SU-DHL-6 (cell line): ENCODE data around the gene OR4K15.

ENCODE experiments used
- H2AFZ ChIP-seq: fragments of 200-600 bp; sonication (generic); 2 replicates; pipeline ENCODE4 v1.6.1; 2014; ENCODE audit warnings: low read depth, mild to moderate bottlenecking, moderate library complexity, mixed read lengths, antibody characterized with exemption, low read length; ENCODE audit not compliant: severe bottlenecking
- H3F3A ChIP-seq: fragments of 200-600 bp; shearing (Covaris generic); 2 replicates; pipeline ENCODE4 v1.6.0; 2016; ENCODE audit warnings: antibody characterized with exemption, mild to moderate bottlenecking; ENCODE audit not compliant: insufficient read depth
- H3K27ac ChIP-seq: fragments of 200-600 bp; sonication (generic); 2 replicates; pipeline ENCODE4 v1.5.1; 2016; ENCODE audit warnings: low read depth, mild to moderate bottlenecking, low read length, moderate library complexity, mixed read lengths
- H3K27me3 ChIP-seq: fragments of 200-600 bp; sonication (generic), shearing (Covaris generic); 2 replicates; pipeline ENCODE4 v1.6.0; 2014; ENCODE audit warnings: mild to moderate bottlenecking, low read length
- H3K36me3 ChIP-seq: fragments of 200-600 bp; sonication (generic); 2 replicates; pipeline ENCODE4 v1.6.1; 2014; ENCODE audit warnings: mild to moderate bottlenecking, low read length, mixed read lengths
- H3K4me2 ChIP-seq: fragments of 300-600, 200-600 bp; shearing (Covaris generic), sonication (generic); 2 replicates; pipeline ENCODE4 v1.6.0; 2014; ENCODE audit warnings: low read length, low read depth, mild to moderate bottlenecking; ENCODE audit not compliant: poor library complexity, severe bottlenecking
- H3K4me3 ChIP-seq: fragments of 200-600 bp; sonication (generic); 2 replicates; pipeline ENCODE4 v1.5.1; 2014; ENCODE audit warnings: antibody characterized with exemption, low read length, mild to moderate bottlenecking, mixed read lengths; ENCODE audit not compliant: insufficient read depth, poor library complexity, severe bottlenecking
- H3K79me2 ChIP-seq: fragments of 200-600 bp; sonication (generic); 2 replicates; pipeline ENCODE4 v1.6.1; 2014; ENCODE audit warnings: mild to moderate bottlenecking, low read length, moderate library complexity; ENCODE audit not compliant: insufficient read depth
- H3K9ac ChIP-seq: fragments of 200-600 bp; sonication (generic); 2 replicates; pipeline ENCODE4 v1.7.0; 2014; ENCODE audit warnings: mild to moderate bottlenecking, low read length
- H3K9me2 ChIP-seq: fragments of 200-600 bp; sonication (generic); replicated peaks from 2 replicates; pipeline ENCODE4 v1.6.1; 2014; ENCODE audit warnings: low read length; ENCODE audit not compliant: insufficient read depth
- H3K9me3 ChIP-seq: fragments of 200-600 bp; sonication (generic); 2 replicates; pipeline ENCODE4 v1.6.1; 2014; ENCODE audit warnings: low read length, mixed read lengths; ENCODE audit not compliant: insufficient read depth
- H4K20me1 ChIP-seq: fragments of 200-600 bp; sonication (generic); 2 replicates; pipeline ENCODE4 v1.6.1; 2014; ENCODE audit warnings: low read depth, mild to moderate bottlenecking, antibody characterized with exemption, low read length, moderate library complexity, mixed read lengths
- CTCF ChIP-seq: fragments of 200-600 bp; sonication (generic); IDR thresholded peaks from one replicate; pipeline ENCODE4 v1.5.1; 2017; ENCODE audit warnings: antibody characterized with exemption, mild to moderate bottlenecking, low read length, moderate library complexity; ENCODE audit not compliant: insufficient read depth, poor library complexity, severe bottlenecking
- EZH2phosphoT487 ChIP-seq: fragments of 200-600 bp; sonication (generic), shearing (Covaris generic); conservative IDR thresholded peaks from 2 replicates; pipeline ENCODE4 v1.6.1; 2018; ENCODE audit warnings: mild to moderate bottlenecking, antibody characterized with exemption, low read length, moderate library complexity, mixed read lengths

OR4K15 gene

GRCh38 chr14:19993438-19993837, 18.0 kb downstream of the OR4K15 start:
- no peak overlapping the region for H3K4me2 ChIP-seq
- no peaks in the 10 kb centered on the region for H3F3A ChIP-seq
- no peaks in the 10 kb centered on the region for H3K9me2 ChIP-seq
- no peaks in the 10 kb centered on the region for H3K27me3 ChIP-seq
- no peak overlapping the region for H3K4me3 ChIP-seq
- H3K9ac ChIP-seq, result no peak overlapping the region
- no peak overlapping the region for H2AFZ ChIP-seq
- no peak overlapping the region for H3K27ac ChIP-seq
- no peaks in the 10 kb centered on the region for H4K20me1 ChIP-seq
- TF ChIP-seq CTCF (no peak), EZH2phosphoT487 (no peak)
- H3K36me3 ChIP-seq, result no peaks in the 10 kb centered on the region
- H3K9me3 ChIP-seq, result no peaks in the 10 kb centered on the region
- no peaks in the 10 kb centered on the region for H3K79me2 ChIP-seq

GRCh38 chr14:20001863-20002262, 26.5 kb downstream of the OR4K15 start, which contains the start of gene OR4Q2:
Gene OR4Q2 (plus strand): TSS chr14:20002163.
- no peak within 1 kb of the TSS for H3K4me2 ChIP-seq
- H4K20me1 ChIP-seq, result no peaks in the 10 kb centered on the region
- H3K4me3 ChIP-seq, result no peak within 1 kb of the TSS
- H3K27ac ChIP-seq, result no peak within 1 kb of the TSS
- H3K79me2 ChIP-seq, result no peaks in the 10 kb centered on the region
- no peaks in the 10 kb centered on the region for H3F3A ChIP-seq
- H3K9ac ChIP-seq, result no peak within 1 kb of the TSS
- TF ChIP-seq EZH2phosphoT487 (no peak), CTCF (no peak)
- H2AFZ ChIP-seq, result no peak within 1 kb of the TSS
- H3K27me3 ChIP-seq, result no peaks in the 10 kb centered on the region
- no peaks in the 10 kb centered on the region for H3K9me3 ChIP-seq
- no peaks in the 10 kb centered on the region for H3K9me2 ChIP-seq
- H3K36me3 ChIP-seq, result no peaks in the 10 kb centered on the region

- Histone ChIP-seq H3K9ac (no peak overlapping the region), H3K9me2 (no peaks in the 10 kb centered on the region), H2AFZ (no peak overlapping the region), H3K36me3 (no peaks in the 10 kb centered on the region), H3F3A (no peaks in the 10 kb centered on the region), H3K27ac (no peak overlapping the region), H3K4me3 (no peak overlapping the region), H3K27me3 (no peaks in the 10 kb centered on the region), H3K79me2 (no peaks in the 10 kb centered on the region), H4K20me1 (no peaks in the 10 kb centered on the region), H3K9me3 (no peaks in the 10 kb centered on the region), H3K4me2 (no peak overlapping the region)
- TF ChIP-seq CTCF, result no peak
- no peak for TF ChIP-seq EZH2phosphoT487
These were observed 26.9 kb downstream of the OR4K15 start for GRCh38 chr14:20002319-20002718.

GRCh38 chr14:20008156-20008555, 32.8 kb downstream of the OR4K15 start:
- H4K20me1 ChIP-seq, result no peaks in the 10 kb centered on the region
- H3K4me2 ChIP-seq, result no peak overlapping the region
- H3K9ac ChIP-seq, result no peak overlapping the region
- no peaks in the 10 kb centered on the region for H3K27me3 ChIP-seq
- H3K9me2 ChIP-seq, result no peaks in the 10 kb centered on the region
- H3K79me2 ChIP-seq, result no peaks in the 10 kb centered on the region
- H3K4me3 ChIP-seq, result no peak overlapping the region
- no peaks in the 10 kb centered on the region for H3F3A ChIP-seq
- H3K9me3 ChIP-seq, result no peaks in the 10 kb centered on the region
- H2AFZ ChIP-seq, result no peak overlapping the region
- H3K27ac ChIP-seq, result no peak overlapping the region
- TF ChIP-seq EZH2phosphoT487 (no peak), CTCF (no peak)
- H3K36me3 ChIP-seq, result no peaks in the 10 kb centered on the region
